Activated CD8-positive, alpha-beta memory T cell treated with anti-CD3 and anti-CD28 coated beads for 1 hour (primary cell): ENCODE results near the gene JAZF1.

Experiments
- DNase-seq, 2 donors: peaks; one replicate each; pipeline ENCODE4 v3.0.0-alpha.2; 2020; ENCODE audit warnings: low read depth in 1 of 2; ENCODE audit errors: extremely low read depth in 1 of 2

JAZF1 gene

GRCh38 chr7:28140979-28141378 lies 39.6 kb downstream of the JAZF1 start:
- DNase-seq, result no peak

- DNase-seq, result no peak
Measured at GRCh38 chr7:28138837-28139236, 41.8 kb downstream of the JAZF1 start.

GRCh38 chr7:28137463-28137862 lies 43.1 kb downstream of the JAZF1 start:
- DNase-seq, result no peak

GRCh38 chr7:28136885-28137284 lies 43.7 kb downstream of the JAZF1 start:
- no peak for DNase-seq

- DNase-seq, result no peak
Measured at GRCh38 chr7:28136420-28136819, 44.2 kb downstream of the JAZF1 start.

GRCh38 chr7:28135760-28136159 lies 44.8 kb downstream of the JAZF1 start:
- no peak for DNase-seq

GRCh38 chr7:28135315-28135714 lies 45.3 kb downstream of the JAZF1 start:
- DNase-seq, result no peak

- no peak for DNase-seq
Measured at GRCh38 chr7:28133872-28134271, 46.7 kb downstream of the JAZF1 start.

- no peak for DNase-seq
Measured at GRCh38 chr7:28132959-28133870, 47.4 kb downstream of the JAZF1 start.

- no peak for DNase-seq
Measured at GRCh38 chr7:28130277-28130676, 50.3 kb downstream of the JAZF1 start.

GRCh38 chr7:28128608-28129007 lies 52.0 kb downstream of the JAZF1 start:
- DNase-seq, result no peak

- DNase-seq, result no peak
Measured at GRCh38 chr7:28126410-28127041, 54.1 kb downstream of the JAZF1 start.

GRCh38 chr7:28125431-28126409 lies 54.9 kb downstream of the JAZF1 start:
- DNase-seq, result no peak

- no peak for DNase-seq
Measured at GRCh38 chr7:28124413-28124812, 56.2 kb downstream of the JAZF1 start.

GRCh38 chr7:28123752-28124151 lies 56.8 kb downstream of the JAZF1 start:
- DNase-seq, result no peak

GRCh38 chr7:28121496-28121895 lies 59.1 kb downstream of the JAZF1 start:
- DNase-seq, result no peak

GRCh38 chr7:28116041-28116440 lies 64.6 kb downstream of the JAZF1 start:
- DNase-seq, result no peak

GRCh38 chr7:28115261-28115660 lies 65.3 kb downstream of the JAZF1 start:
- DNase-seq, result no peak

- DNase-seq, result no peak
Measured at GRCh38 chr7:28114056-28114455, 66.5 kb downstream of the JAZF1 start.

- no peak for DNase-seq
Measured at GRCh38 chr7:28112883-28113540, 67.6 kb downstream of the JAZF1 start.

GRCh38 chr7:28112467-28112866 lies 68.1 kb downstream of the JAZF1 start:
- no peak for DNase-seq
